Gastrocnemius medialis (tissue), 4 donors: ENCODE results near the gene ATXN7L1.

Experiments
- POLR2A ChIP-seq, 2 donors: fragments of 450-650 bp; IDR thresholded peaks; one replicate each; pipeline ENCODE4 v1.6.1; 2017; ENCODE audit warnings: antibody characterized with exemption in 2 of 2, mild to moderate bottlenecking in 2 of 2, moderate library complexity in 2 of 2
- TF ChIP-seq, protein P1 (sequence below), 5 experiments: fragments of 450-650 bp in 3 of 5; fragments of 200-600 bp in 2 of 5; sonication (generic) in 2 of 5; IDR thresholded peaks in 4 of 5; conservative IDR thresholded peaks in 1 of 5; 1 replicate in 4 of 5; 2 replicates in 1 of 5; pipeline ENCODE4 v1.5.1; 2016 to 2019; ENCODE audit warnings: antibody characterized with exemption in 5 of 5, mild to moderate bottlenecking in 3 of 5, moderate library complexity in 3 of 5

DNA sequence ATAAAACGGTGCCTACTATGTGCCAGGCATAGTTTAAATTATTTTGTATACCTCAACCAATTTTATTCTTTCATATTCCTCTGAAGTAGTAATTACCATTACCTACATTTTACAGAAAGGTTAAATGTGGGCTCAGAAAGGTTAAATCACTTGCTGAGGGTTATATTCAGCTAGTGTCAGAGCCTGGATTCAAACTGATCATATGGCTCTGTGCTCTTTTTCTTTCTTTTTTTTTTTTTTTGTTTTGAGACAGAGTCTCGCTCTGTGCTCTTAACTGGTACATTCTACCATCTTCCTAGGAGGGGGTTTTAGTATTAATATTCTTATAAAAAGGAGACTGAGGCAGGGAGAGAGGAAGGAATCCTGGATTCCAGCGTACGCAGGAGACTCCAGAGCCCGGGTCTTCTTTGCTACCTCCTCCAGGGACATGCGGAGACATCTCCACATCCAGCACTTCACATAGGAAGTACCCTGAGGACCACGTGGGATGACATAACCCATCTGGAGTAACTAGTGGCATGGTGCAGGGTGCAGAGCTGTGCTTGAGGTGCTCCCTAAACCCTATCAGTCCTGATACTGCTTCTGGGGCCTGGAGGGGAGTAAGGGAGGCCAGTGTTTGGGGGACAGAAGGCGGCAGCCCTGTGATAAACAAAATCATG lies 29.6 kb upstream of the ATXN7L1 start:
- TF ChIP-seq, protein P1, sequence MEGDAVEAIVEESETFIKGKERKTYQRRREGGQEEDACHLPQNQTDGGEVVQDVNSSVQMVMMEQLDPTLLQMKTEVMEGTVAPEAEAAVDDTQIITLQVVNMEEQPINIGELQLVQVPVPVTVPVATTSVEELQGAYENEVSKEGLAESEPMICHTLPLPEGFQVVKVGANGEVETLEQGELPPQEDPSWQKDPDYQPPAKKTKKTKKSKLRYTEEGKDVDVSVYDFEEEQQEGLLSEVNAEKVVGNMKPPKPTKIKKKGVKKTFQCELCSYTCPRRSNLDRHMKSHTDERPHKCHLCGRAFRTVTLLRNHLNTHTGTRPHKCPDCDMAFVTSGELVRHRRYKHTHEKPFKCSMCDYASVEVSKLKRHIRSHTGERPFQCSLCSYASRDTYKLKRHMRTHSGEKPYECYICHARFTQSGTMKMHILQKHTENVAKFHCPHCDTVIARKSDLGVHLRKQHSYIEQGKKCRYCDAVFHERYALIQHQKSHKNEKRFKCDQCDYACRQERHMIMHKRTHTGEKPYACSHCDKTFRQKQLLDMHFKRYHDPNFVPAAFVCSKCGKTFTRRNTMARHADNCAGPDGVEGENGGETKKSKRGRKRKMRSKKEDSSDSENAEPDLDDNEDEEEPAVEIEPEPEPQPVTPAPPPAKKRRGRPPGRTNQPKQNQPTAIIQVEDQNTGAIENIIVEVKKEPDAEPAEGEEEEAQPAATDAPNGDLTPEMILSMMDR (IDR thresholded peaks at IDR 0.05 in 4 of 5, conservative IDR thresholded peaks at IDR 0.05 in 1 of 5) = no peak
- no peak for TF ChIP-seq POLR2A (IDR thresholded peaks at IDR 0.05)
